HepG2 (cell line): ENCODE measurements around the gene ADAMTSL4. TPM values are rescaled to one million over a fixed set of nuclear protein-coding genes. Genes with fewer than 3 reads are reported as not detected.
A peak's percentile ranks its signal among the peaks of the same experiment; 100 is the strongest.

ENCODE experiments used
- CHD4 ChIP-seq: fragments of 200-600 bp; sonication (generic); IDR thresholded peaks from 2 replicates; pipeline ENCODE4 v1.7.0; 2017; ENCODE audit warnings: mild to moderate bottlenecking, low read length, borderline replicate concordance
- FLYWCH1 ChIP-seq: sonication (generic); formaldehyde crosslinking; IDR thresholded peaks from 2 replicates; pipeline ENCODE4 v1.8.1; 2023; ENCODE audit warnings: mild to moderate bottlenecking, missing genetic modification reagents
- GABPB1 ChIP-seq: IDR thresholded peaks from 2 replicates; pipeline ENCODE4 v1.6.1; 2016; ENCODE audit warnings: mild to moderate bottlenecking, missing genetic modification reagents, moderate library complexity, missing compliant biosample characterization
- NKX3-1 ChIP-seq: sonication (generic); formaldehyde crosslinking; IDR thresholded peaks from 2 replicates; pipeline ENCODE4 v1.5.0; 2020; ENCODE audit warnings: missing genetic modification reagents
- RBM39 ChIP-seq: fragments of 200-400 bp; formaldehyde crosslinking; IDR thresholded peaks from one replicate; pipeline ENCODE4 v1.6.1; 2018; ENCODE audit warnings: antibody characterized with exemption, mild to moderate bottlenecking, low read depth, low read length; ENCODE audit not compliant: poor library complexity, severe bottlenecking
- TRAFD1 ChIP-seq: sonication (generic); formaldehyde crosslinking; IDR thresholded peaks from 2 replicates; pipeline ENCODE4 v1.5.1; 2020; ENCODE audit warnings: missing genetic modification reagents, mild to moderate bottlenecking, borderline replicate concordance
- ZFP62 ChIP-seq: sonication (generic); formaldehyde crosslinking; IDR thresholded peaks from 2 replicates; pipeline ENCODE4 v1.4.0; 2020; ENCODE audit warnings: missing genetic modification reagents
- ZHX2 ChIP-seq, 2 experiments: sonication (generic) in 1 of 2; formaldehyde crosslinking in 1 of 2; IDR thresholded peaks; 2 replicates each; pipeline versions ENCODE4 v1.6.1 to v1.9.0; 2014 to 2022; ENCODE audit warnings: antibody characterized with exemption in 1 of 2, borderline replicate concordance in 1 of 2, inconsistent platforms in 1 of 2, low read depth in 1 of 2, missing genetic modification reagents in 1 of 2
- ZNF337 ChIP-seq: sonication (generic); formaldehyde crosslinking; IDR thresholded peaks from 2 replicates; pipeline ENCODE4 v1.5.1; 2020; ENCODE audit warnings: missing genetic modification reagents, low read depth, mild to moderate bottlenecking, borderline replicate concordance
- ZNF660 ChIP-seq: sonication (generic); formaldehyde crosslinking; IDR thresholded peaks from 2 replicates; pipeline ENCODE4 v1.5.1; 2020; ENCODE audit warnings: mild to moderate bottlenecking, low read depth, missing genetic modification reagents, borderline replicate concordance
- ZNF7 ChIP-seq: IDR thresholded peaks from 2 replicates; pipeline ENCODE4 v1.6.1; 2016; ENCODE audit warnings: missing biosample characterization, missing genetic modification reagents
- ZNF746 ChIP-seq: sonication (generic); formaldehyde crosslinking; IDR thresholded peaks from 2 replicates; pipeline ENCODE4 v1.8.0; 2022; ENCODE audit warnings: mild to moderate bottlenecking, missing genetic modification reagents
- ZNF816 ChIP-seq: sonication (generic); formaldehyde crosslinking; IDR thresholded peaks from 2 replicates; pipeline ENCODE4 v1.8.0; 2022; ENCODE audit warnings: missing genetic modification reagents, mild to moderate bottlenecking, borderline replicate concordance
- polyA plus RNA-seq, 8 experiments: library from polyadenylated mRNA; depleted of rRNA in 3 of 8; stranded (reverse) in 7 of 8; unstranded in 1 of 8; fragments of >200 nt; fragmentation: Illumina TruSeq in 4 of 8; extraction: Trizol in 4 of 8; gene quantifications; 2 replicates each; pipeline versions ENCODE4 v1.2.1 to v1.2.3, GENCODE V29; 2011 to 2016; ENCODE audit warnings: low read depth in 4 of 8, missing spikeins in 1 of 8, mixed read lengths in 1 of 8; ENCODE audit not compliant: insufficient read depth in 1 of 8
- total RNA-seq, 5 experiments: library from RNA; depleted of rRNA; stranded (reverse); fragments of >200 nt; fragmentation: Illumina TruSeq; extraction: Trizol; gene quantifications; 2 replicates each; pipeline ENCODE4 v1.2.3, GENCODE V29; 2016; ENCODE audit warnings: low read depth in 1 of 5
- TF ChIP-seq, protein P1 (sequence below): sonication (generic); formaldehyde crosslinking; IDR thresholded peaks from 2 replicates; pipeline ENCODE4 v1.5.0; 2020; ENCODE audit warnings: missing genetic modification reagents
- TF ChIP-seq, protein P2 (sequence below): sonication (generic); formaldehyde crosslinking; IDR thresholded peaks from 2 replicates; pipeline ENCODE4 v1.8.0; 2022; ENCODE audit warnings: mild to moderate bottlenecking, missing genetic modification reagents, moderate library complexity

The ADAMTSL4 gene
- total and polyA plus RNA-seq, 2 of the 13 experiments (the other 11 are each of a cell fraction or from before 2014, with no cell fraction given) = 3.9 to 16.4 TPM

- TF ChIP-seq ZHX2 (IDR thresholded peaks at IDR 0.05; ENCODE audit: low read depth) (no peak), ZHX2 (CRISPR knock-in tag; IDR thresholded peaks at IDR 0.05; ENCODE audit: borderline replicate concordance) (peak; percentile 41), TRAFD1 (CRISPR knock-in tag) (no peak), ZNF7 (CRISPR knock-in tag) (no peak), FLYWCH1 (CRISPR knock-in tag) (no peak), ZNF746 (CRISPR knock-in tag) (no peak), ZFP62 (CRISPR knock-in tag) (no peak), ZNF660 (CRISPR knock-in tag) (no peak), ZNF337 (no peak), GABPB1 (CRISPR knock-in tag) (peak; percentile 85), NKX3-1 (0 out of 2 replicates have a peak, but pooled peaks have one; percentile 59), CHD4 (no peak), RBM39 (peak; percentile 95), ZNF816 (CRISPR knock-in tag) (no peak)
- TF ChIP-seq, protein P1, sequence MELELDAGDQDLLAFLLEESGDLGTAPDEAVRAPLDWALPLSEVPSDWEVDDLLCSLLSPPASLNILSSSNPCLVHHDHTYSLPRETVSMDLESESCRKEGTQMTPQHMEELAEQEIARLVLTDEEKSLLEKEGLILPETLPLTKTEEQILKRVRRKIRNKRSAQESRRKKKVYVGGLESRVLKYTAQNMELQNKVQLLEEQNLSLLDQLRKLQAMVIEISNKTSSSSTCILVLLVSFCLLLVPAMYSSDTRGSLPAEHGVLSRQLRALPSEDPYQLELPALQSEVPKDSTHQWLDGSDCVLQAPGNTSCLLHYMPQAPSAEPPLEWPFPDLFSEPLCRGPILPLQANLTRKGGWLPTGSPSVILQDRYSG (CRISPR knock-in tag) = no peak; the same call in 1 of the 2 replicates
- TF ChIP-seq, protein P2, sequence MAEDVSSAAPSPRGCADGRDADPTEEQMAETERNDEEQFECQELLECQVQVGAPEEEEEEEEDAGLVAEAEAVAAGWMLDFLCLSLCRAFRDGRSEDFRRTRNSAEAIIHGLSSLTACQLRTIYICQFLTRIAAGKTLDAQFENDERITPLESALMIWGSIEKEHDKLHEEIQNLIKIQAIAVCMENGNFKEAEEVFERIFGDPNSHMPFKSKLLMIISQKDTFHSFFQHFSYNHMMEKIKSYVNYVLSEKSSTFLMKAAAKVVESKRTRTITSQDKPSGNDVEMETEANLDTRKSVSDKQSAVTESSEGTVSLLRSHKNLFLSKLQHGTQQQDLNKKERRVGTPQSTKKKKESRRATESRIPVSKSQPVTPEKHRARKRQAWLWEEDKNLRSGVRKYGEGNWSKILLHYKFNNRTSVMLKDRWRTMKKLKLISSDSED (CRISPR knock-in tag) = no peak
Measured at GRCh38 chr1:150579110-150579944, 30.1 kb downstream of the ADAMTSL4 start, which contains the start of gene MCL1 (continued).
